Pancreas (tissue), 10 donors: Measurements from ENCODE around the gene KRT37. TPM values are rescaled to one million over a fixed set of nuclear protein-coding genes. Genes with fewer than 3 reads are reported as not detected.

Experiments used
- ATAC-seq, 4 donors: fragments of 200-7000 bp; cut with Tn5 transposase; one replicate each; pipeline versions ENCODE4 v1.8.0 to v1.9.1; 2020; ENCODE audit warnings: mild to moderate bottlenecking in 4 of 4, moderate library complexity in 4 of 4
- DNase-seq, 6 donors: peaks; one replicate each; pipeline ENCODE4 v3.0.0-alpha.2; 2020
- FAIRE-seq: peaks from 2 replicates; lab custom pipeline; 2012; peaks lifted over from hg19 to GRCh38; lab: Jason Lieb, UNC
- H3K27ac ChIP-seq, 4 donors: fragments of 200-600 bp; sonication (generic); 1 replicate in 3 of 4; 2 replicates in 1 of 4; pipeline versions ENCODE4 v1.5.0 to v1.8.0; 2020
- H3K27me3 ChIP-seq, 4 donors: fragments of 200-600 bp; one replicate each; pipeline ENCODE4 v1.8.0; 2021
- H3K36me3 ChIP-seq, 3 donors: fragments of 200-600 bp; sonication (generic) in 1 of 3; one replicate each; pipeline versions ENCODE4 v1.5.0 to v1.8.0; 2020 to 2021
- H3K4me1 ChIP-seq, 3 donors: fragments of 200-600 bp; one replicate each; pipeline ENCODE4 v1.8.0; 2021
- H3K4me3 ChIP-seq, 4 donors: fragments of 200-600 bp; sonication (generic) in 2 of 4; one replicate each; pipeline versions ENCODE4 v1.5.0 to v1.8.0; 2020 to 2021
- H3K9me3 ChIP-seq, 4 donors: fragments of 200-600 bp; one replicate each; pipeline ENCODE4 v1.8.0; 2021
- WGBS, 2 donors: extraction: QIAGEN DNeasy Blood & Tissue Kit; methylation state at CpG; one replicate each; pipeline ENCODE4 v1.1.7; 2013; 5-methylcytosine and 5-hydroxymethylcytosine counted together
- intact Hi-C, 3 donors: fragments of 100-400 bp; cut with DNase I; formaldehyde crosslinking; loops; one replicate each; pipeline versions ENCODE4 v1.11.1 to v1.14.2; 2022
- polyA plus RNA-seq, 2 donors: library from polyadenylated mRNA; stranded (reverse); fragments of 200-250 nt; gene quantifications; one replicate each; pipeline ENCODE4 v1.2.3, GENCODE V29; 2013
- total RNA-seq, 6 donors: library from RNA; stranded (reverse); fragmentation: NEBNext Ultra II Directional in 4 of 6; extraction: Animal tissue kit (Norgen Biotek cat#: 25700) in 4 of 6; gene quantifications; one replicate each; pipeline versions ENCODE4 v1.2.1 to v1.2.4, GENCODE V29; 2021 to 2023
- TF ChIP-seq, protein P1 (sequence below), 4 donors: fragments of 200-600 bp; sonication (generic) in 3 of 4; IDR thresholded peaks; one replicate each; pipeline versions ENCODE4 v1.5.0 to v1.8.0; 2021; ENCODE audit warnings: antibody characterized with exemption in 4 of 4
- donor health status: healthy with polysubstance abuse.
- donor health status: DM: no; HTN: no; CAD: no; lungs with moderate emphysema.
- donor health status: DM: no; HTN: no; CAD: no.
- donor health status: control.
- donor health status: control.
- donor health status: Bipolar disorder and iron deficiency.
- donor health status: DM: yes; HTN: yes; CAD: no.
- donor health status: DM: no; HTN: no; CAD: no.
- donor health status: DM: no; HTN: no; CAD: no.
- donor health status: DM: yes; HTN: yes; CAD: no.

KRT37 gene
- total and polyA plus RNA-seq, 8 donors = not detected

DNA sequence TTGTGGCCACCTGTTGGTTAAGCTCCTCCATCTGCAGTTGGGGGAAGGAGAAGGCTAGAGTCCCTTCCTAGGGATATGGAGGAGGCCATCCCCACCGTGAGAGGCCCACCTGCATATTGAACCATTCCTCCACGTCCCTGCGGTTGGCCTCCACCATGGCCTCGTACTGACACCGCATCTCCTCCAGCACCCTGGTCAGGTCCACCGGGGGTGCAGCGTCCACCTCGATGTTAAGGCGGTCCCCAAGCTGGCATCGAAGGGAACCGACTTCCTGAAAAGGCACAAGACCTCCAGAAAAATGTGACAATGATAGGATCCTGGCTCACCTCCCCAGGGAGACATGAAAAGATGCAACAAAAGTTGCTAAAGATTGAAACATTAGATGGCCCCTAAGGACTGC is 39.8 kb upstream of the KRT37 start:
- no peaks in the 10 kb centered on the region for H3K9me3 ChIP-seq
- H3K4me1 ChIP-seq = no peaks in the 10 kb centered on the region
- no peak for ATAC-seq
- no peak overlapping the region for H3K27ac ChIP-seq
- TF ChIP-seq, protein P1, sequence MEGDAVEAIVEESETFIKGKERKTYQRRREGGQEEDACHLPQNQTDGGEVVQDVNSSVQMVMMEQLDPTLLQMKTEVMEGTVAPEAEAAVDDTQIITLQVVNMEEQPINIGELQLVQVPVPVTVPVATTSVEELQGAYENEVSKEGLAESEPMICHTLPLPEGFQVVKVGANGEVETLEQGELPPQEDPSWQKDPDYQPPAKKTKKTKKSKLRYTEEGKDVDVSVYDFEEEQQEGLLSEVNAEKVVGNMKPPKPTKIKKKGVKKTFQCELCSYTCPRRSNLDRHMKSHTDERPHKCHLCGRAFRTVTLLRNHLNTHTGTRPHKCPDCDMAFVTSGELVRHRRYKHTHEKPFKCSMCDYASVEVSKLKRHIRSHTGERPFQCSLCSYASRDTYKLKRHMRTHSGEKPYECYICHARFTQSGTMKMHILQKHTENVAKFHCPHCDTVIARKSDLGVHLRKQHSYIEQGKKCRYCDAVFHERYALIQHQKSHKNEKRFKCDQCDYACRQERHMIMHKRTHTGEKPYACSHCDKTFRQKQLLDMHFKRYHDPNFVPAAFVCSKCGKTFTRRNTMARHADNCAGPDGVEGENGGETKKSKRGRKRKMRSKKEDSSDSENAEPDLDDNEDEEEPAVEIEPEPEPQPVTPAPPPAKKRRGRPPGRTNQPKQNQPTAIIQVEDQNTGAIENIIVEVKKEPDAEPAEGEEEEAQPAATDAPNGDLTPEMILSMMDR (IDR thresholded peaks at IDR 0.05) = no peak
- H3K4me3 ChIP-seq = no peak overlapping the region
- intact Hi-C loops = no loop called here
- no peak for FAIRE-seq
- 72 to 84% methylated on average over 11 of the region's 11 CpGs for WGBS, 2 donors
- H3K36me3 ChIP-seq = no peaks in the 10 kb centered on the region
- no peak for DNase-seq
- no peaks in the 10 kb centered on the region for H3K27me3 ChIP-seq

DNA sequence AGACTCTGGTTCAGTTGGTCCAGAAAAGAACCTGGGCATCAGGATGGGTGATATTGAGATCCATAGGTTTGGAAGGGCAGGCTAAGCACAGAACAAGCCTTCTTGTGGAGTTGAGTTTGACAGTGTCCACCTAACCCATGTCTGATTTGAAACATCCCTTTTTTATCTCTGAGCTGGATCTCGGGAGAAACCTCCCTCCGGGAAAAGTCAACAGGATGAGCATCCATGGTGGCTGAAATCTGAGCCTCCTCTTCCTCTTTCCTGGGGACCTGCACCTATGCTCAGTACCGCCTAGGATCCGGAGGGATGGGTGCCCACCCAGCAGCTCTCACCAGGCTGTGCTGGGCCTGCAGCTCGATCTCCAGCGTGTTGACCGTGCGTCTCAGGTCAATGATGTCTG is 39.4 kb upstream of the KRT37 start:
- TF ChIP-seq, protein P1 (IDR thresholded peaks at IDR 0.05) = no peak
- Histone ChIP-seq H3K27ac (no peak overlapping the region), H3K9me3 (no peaks in the 10 kb centered on the region), H3K4me1 (no peaks in the 10 kb centered on the region), H3K4me3 (no peak overlapping the region), H3K36me3 (no peaks in the 10 kb centered on the region), H3K27me3 (no peaks in the 10 kb centered on the region)
- intact Hi-C loops = no loop called here
- DNase-seq = no peak
- FAIRE-seq = no peak
- WGBS, 2 donors = 80 to 87% methylated on average over 8 of the region's 8 CpGs
- ATAC-seq = no peak

DNA sequence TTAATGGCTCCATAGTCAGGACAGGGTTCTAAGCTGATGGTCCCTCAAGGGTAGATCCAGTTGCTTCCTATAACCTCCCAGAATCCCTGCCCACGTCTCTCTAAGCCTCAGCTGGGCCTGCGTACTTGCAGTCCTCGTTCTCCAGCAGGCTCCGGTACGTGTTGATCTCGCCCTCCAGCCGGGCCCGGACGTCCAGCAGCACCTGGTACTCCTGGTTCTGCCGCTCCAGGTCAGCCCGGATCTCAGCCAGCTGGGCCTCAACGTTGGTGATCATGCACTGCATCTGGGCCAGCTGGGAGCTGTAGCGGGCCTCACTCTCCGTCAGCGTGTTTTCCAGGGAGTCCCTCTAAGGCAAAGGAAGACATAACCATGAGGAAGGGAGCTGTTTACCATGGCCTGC is 38.3 kb upstream of the KRT37 start:
- FAIRE-seq (no peak), ATAC-seq (no peak), DNase-seq (no peak)
- intact Hi-C loops = no loop called here
- Histone ChIP-seq H3K4me3 (no peak overlapping the region), H3K36me3 (no peaks in the 10 kb centered on the region), H3K9me3 (no peaks in the 10 kb centered on the region), H3K4me1 (no peaks in the 10 kb centered on the region), H3K27ac (no peak overlapping the region), H3K27me3 (no peaks in the 10 kb centered on the region)
- TF ChIP-seq, protein P1 (IDR thresholded peaks at IDR 0.05) = no peak
- WGBS, 2 donors = 74 to 76% methylated on average over 15 of the region's 15 CpGs

DNA sequence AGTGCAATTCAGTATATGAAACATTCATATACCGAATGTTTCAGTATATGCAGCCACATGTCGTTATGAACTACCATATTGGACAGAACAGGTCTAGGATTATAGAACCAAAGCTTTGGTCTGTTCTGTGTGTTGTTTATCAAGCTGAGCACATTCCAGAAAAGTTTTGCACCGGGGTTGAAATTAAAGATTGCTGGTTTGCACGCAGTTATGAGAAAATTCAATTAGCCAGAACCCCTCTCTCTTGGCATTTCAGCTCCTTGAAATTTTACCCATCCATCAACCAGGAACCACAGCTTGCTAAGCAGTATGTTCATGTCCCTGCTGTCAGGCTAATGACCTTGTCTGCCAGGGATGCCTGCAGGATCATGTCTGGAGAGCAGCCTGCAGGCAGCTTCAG is 33.3 kb upstream of the KRT37 start:
- Histone ChIP-seq H3K27me3 (no peaks in the 10 kb centered on the region), H3K27ac (no peak overlapping the region), H3K4me3 (no peak overlapping the region), H3K36me3 (no peaks in the 10 kb centered on the region), H3K9me3 (no peaks in the 10 kb centered on the region), H3K4me1 (no peaks in the 10 kb centered on the region)
- FAIRE-seq = no peak
- WGBS, 2 donors = 54 to 65% methylated on average over 4 of the region's 4 CpGs
- intact Hi-C loops = no loop called here
- ATAC-seq = no peak
- DNase-seq = no peak
- TF ChIP-seq, protein P1 (IDR thresholded peaks at IDR 0.05) = no peak

DNA sequence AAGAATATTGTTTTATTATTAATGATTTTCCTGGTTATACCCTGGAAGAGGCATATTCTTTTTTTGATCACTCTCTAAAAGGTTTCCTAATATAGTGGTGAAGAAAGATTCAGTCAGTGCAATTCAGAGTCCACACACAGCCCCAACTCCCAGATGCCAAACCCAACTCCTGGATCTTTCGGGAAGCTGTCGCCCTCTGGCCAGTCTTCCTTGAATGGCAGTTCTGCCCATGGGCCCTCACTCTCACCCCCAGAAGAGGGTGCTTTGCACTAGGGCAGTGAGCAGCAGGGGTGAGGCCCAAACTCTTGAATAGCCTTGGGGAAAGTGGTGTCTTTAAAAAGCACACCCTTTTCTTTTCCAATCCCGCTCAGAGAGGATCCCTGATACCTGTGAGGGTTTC is 31.8 kb upstream of the KRT37 start:
- intact Hi-C loops = no loop called here
- Histone ChIP-seq H3K27ac (no peak overlapping the region), H3K27me3 (no peaks in the 10 kb centered on the region), H3K4me3 (no peak overlapping the region), H3K36me3 (no peaks in the 10 kb centered on the region), H3K4me1 (no peaks in the 10 kb centered on the region), H3K9me3 (no peaks in the 10 kb centered on the region)
- DNase-seq (no peak), FAIRE-seq (no peak), ATAC-seq (no peak)
- TF ChIP-seq, protein P1 (IDR thresholded peaks at IDR 0.05) = no peak
- 69 to 77% methylated on average over 3 of the region's 3 CpGs for WGBS, 2 donors
